Osteocyte (in vitro differentiated cells): Measurements from ENCODE around the gene PCDHA9. TPM values are rescaled to one million over a fixed set of nuclear protein-coding genes. Genes with fewer than 3 reads are reported as not detected.
A peak's percentile ranks its signal among the peaks of the same experiment; 100 is the strongest.
"Not testable (repeated sequence)": the region's sequence is repeated elsewhere in the genome, so short reads cannot be mapped to it uniquely, and the experiment has no call there.

Experiments
- DNase-seq: peaks from one replicate; pipeline ENCODE4 v3.0.0; 2021; ENCODE audit warnings: mixed read lengths; ENCODE audit not compliant: unreplicated experiment; ENCODE audit errors: extremely low spot score
- H3K27ac Mint-ChIP-seq: one replicate; pipeline ENCODE4 v1.8.0; 2021; ENCODE audit warnings: mild to moderate bottlenecking, mixed read lengths; ENCODE audit not compliant: unreplicated experiment
- H3K27me3 Mint-ChIP-seq: one replicate; pipeline ENCODE4 v1.8.0; 2021; ENCODE audit warnings: mixed read lengths; ENCODE audit not compliant: unreplicated experiment
- H3K36me3 Mint-ChIP-seq: one replicate; pipeline ENCODE4 v1.8.0; 2021; ENCODE audit warnings: mixed read lengths; ENCODE audit not compliant: unreplicated experiment
- H3K4me1 Mint-ChIP-seq: one replicate; pipeline ENCODE4 v1.8.0; 2021; ENCODE audit warnings: mixed read lengths; ENCODE audit not compliant: unreplicated experiment
- H3K4me3 Mint-ChIP-seq: one replicate; pipeline ENCODE4 v1.8.0; 2021; ENCODE audit warnings: mild to moderate bottlenecking, moderate library complexity, mixed read lengths; ENCODE audit not compliant: unreplicated experiment
- H3K9me3 Mint-ChIP-seq: one replicate; pipeline ENCODE4 v1.8.0; 2021; ENCODE audit warnings: mixed read lengths; ENCODE audit not compliant: unreplicated experiment
- total RNA-seq: library from RNA; stranded (reverse); gene quantifications from 2 replicates; pipeline ENCODE4 v1.2.1, GENCODE V29; 2021
- TF ChIP-seq, protein P1 (sequence below): fragments of 200-600 bp; sonication (generic); IDR thresholded peaks from 2 replicates; pipeline ENCODE4 v1.5.0; 2021; ENCODE audit warnings: antibody characterized with exemption, mild to moderate bottlenecking, moderate library complexity

Gene PCDHA9
- total RNA-seq, 1 donor from 2014 or later = 1.7 TPM

- Mint-ChIP-seq H3K4me3 (peak within 1 kb of the TSS; percentile 86), H3K4me1 (peaks cover 13% of the 10 kb centered on the region), H3K27me3 (no peaks in the 10 kb centered on the region), H3K36me3 (no peaks in the 10 kb centered on the region), H3K9me3 (peaks cover 6% of the 10 kb centered on the region), H3K27ac (peak within 1 kb of the TSS; percentile 83)
- TF ChIP-seq, protein P1, sequence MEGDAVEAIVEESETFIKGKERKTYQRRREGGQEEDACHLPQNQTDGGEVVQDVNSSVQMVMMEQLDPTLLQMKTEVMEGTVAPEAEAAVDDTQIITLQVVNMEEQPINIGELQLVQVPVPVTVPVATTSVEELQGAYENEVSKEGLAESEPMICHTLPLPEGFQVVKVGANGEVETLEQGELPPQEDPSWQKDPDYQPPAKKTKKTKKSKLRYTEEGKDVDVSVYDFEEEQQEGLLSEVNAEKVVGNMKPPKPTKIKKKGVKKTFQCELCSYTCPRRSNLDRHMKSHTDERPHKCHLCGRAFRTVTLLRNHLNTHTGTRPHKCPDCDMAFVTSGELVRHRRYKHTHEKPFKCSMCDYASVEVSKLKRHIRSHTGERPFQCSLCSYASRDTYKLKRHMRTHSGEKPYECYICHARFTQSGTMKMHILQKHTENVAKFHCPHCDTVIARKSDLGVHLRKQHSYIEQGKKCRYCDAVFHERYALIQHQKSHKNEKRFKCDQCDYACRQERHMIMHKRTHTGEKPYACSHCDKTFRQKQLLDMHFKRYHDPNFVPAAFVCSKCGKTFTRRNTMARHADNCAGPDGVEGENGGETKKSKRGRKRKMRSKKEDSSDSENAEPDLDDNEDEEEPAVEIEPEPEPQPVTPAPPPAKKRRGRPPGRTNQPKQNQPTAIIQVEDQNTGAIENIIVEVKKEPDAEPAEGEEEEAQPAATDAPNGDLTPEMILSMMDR = peak; percentile 73
- peak; percentile 91 for DNase-seq
Observed at GRCh38 chr5:140806834-140807775, 41.1 kb upstream of the PCDHA9 start, which contains the start of gene PCDHA4. TSS of gene PCDHA4 (plus strand) at chr5:140807068.

DNA sequence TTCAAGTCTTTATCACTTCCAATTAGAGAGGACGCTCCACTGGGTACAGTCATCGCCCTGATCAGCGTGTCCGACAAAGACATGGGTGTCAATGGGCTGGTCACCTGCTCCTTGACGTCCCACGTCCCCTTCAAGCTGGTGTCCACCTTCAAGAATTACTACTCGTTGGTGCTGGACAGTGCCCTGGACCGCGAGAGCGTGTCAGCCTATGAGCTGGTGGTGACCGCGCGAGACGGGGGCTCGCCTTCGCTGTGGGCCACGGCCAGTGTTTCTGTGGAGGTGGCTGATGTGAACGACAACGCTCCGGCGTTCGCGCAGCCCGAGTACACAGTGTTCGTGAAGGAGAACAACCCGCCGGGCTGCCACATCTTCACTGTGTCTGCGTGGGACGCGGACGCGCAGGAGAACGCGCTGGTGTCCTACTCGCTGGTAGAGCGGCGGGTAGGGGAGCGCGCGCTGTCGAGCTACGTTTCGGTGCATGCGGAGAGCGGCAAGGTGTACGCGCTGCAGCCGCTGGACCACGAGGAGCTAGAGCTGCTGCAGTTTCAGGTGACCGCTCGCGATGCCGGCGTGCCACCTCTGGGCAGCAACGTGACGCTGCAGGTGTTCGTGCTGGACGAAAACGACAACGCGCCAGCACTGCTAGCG is 39.8 kb upstream of the PCDHA9 start:
- H3K4me3 Mint-ChIP-seq, DNase-seq, H3K36me3 Mint-ChIP-seq, H3K27ac Mint-ChIP-seq, H3K9me3 Mint-ChIP-seq, H3K27me3 Mint-ChIP-seq: not testable (repeated sequence)
- H3K4me1 Mint-ChIP-seq = peaks cover 13% of the 10 kb centered on the region

DNA sequence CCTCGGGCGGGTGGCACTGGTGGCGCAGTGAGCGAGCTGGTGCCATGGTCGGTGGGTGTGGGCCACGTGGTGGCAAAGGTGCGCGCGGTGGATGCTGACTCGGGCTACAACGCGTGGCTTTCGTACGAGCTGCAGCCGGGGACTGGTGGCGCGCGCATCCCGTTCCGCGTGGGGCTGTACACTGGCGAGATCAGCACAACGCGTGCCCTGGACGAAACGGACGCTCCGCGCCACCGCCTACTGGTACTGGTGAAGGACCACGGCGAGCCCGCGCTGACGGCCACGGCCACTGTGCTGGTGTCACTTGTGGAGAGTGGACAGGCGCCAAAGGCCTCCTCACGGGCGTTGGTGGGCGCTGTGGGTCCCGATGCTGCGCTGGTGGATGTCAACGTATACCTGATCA is 39.3 kb upstream of the PCDHA9 start:
- Mint-ChIP-seq H3K4me3 (no peak overlapping the region), H3K27ac (no peak overlapping the region), H3K36me3 (no peaks in the 10 kb centered on the region), H3K27me3 (no peaks in the 10 kb centered on the region), H3K4me1 (peaks cover 13% of the 10 kb centered on the region), H3K9me3 (peaks cover 6% of the 10 kb centered on the region)
- no peak for DNase-seq
- TF ChIP-seq, protein P1 = no peak

GRCh38 chr5:140821375-140822280 is 26.6 kb upstream of the PCDHA9 start, which contains the start of gene PCDHA5:
TSS of gene PCDHA5 (plus strand) at chr5:140821613.
- Mint-ChIP-seq H3K4me3 (no peak within 1 kb of the TSS), H3K27ac (no peak within 1 kb of the TSS), H3K4me1 (no peaks in the 10 kb centered on the region), H3K9me3 (no peaks in the 10 kb centered on the region), H3K36me3 (peaks cover 8% of the 10 kb centered on the region), H3K27me3 (no peaks in the 10 kb centered on the region)
- DNase-seq = no peak
- TF ChIP-seq, protein P1 = no peak

- TF ChIP-seq, protein P1 = no peak
- Mint-ChIP-seq H3K36me3 (peaks cover 8% of the 10 kb centered on the region), H3K9me3 (no peaks in the 10 kb centered on the region), H3K27ac (no peak overlapping the region), H3K4me3 (no peak overlapping the region), H3K4me1 (peaks cover 2% of the 10 kb centered on the region), H3K27me3 (no peaks in the 10 kb centered on the region)
- DNase-seq = no peak
Observed at GRCh38 chr5:140822281-140822629, 25.9 kb upstream of the PCDHA9 start.

DNA sequence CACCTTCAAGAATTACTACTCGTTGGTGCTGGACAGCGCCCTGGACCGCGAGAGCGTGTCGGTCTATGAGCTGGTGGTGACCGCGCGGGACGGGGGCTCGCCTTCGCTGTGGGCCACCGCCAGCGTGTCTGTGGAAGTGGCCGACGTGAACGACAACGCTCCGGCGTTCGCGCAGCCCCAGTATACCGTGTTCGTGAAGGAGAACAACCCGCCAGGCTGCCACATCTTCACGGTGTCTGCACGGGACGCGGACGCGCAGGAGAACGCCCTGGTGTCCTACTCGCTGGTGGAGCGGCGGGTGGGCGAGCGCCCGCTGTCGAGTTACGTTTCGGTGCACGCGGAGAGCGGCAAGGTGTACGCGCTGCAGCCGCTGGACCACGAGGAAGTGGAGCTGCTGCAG is 25.2 kb upstream of the PCDHA9 start:
- not testable (repeated sequence) for DNase-seq, H3K27me3 Mint-ChIP-seq, H3K4me3 Mint-ChIP-seq, H3K4me1 Mint-ChIP-seq, H3K9me3 Mint-ChIP-seq, H3K27ac Mint-ChIP-seq, H3K36me3 Mint-ChIP-seq
